ENCODE data around the gene UST. TPM values are rescaled to one million over a fixed set of nuclear protein-coding genes. Genes with fewer than 3 reads are reported as not detected.

The UST gene
- total and polyA plus RNA-seq, 9 of the 15 experiments (the other 6 are each of a cell fraction or from before 2014, with no cell fraction given), result 0.04 to 0.10 TPM; not detected in 7

DNA sequence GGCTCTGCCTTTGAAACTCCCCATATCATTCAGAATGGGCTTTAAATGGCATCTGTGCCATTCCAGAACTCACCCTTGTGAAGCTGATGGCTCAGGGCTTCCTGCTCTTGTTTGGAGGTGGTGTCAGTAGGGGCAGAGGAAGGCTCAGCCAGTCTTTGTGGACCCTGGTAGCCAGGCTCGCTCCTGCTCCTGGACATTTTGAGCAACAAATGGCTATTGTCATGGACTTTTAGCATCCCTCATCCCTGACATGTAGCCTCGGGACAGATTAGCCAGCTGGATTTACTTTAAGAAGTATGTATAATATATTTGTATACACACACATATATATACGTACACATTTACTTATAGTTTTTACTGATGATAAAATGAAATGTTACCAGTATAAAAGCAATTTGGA is 104.1 kb downstream of the UST start:
- in situ Hi-C loops (cut with MboI) (no loop called here), intact Hi-C loops (cut with micrococcal nuclease) (no loop called here)
- no peaks in the 10 kb centered on the region for H3K4me1 ChIP-seq (replicated peaks in 1 of 2; ENCODE audit: control insufficient read depth in 2 of 2, insufficient read depth in 2 of 2, low read length in 2 of 2)
- H3K9me3 ChIP-seq (replicated peaks; ENCODE audit: control insufficient read depth, insufficient read depth, low read depth, low read length), result no peaks in the 10 kb centered on the region
- H3K27me3 ChIP-seq (ENCODE audit: control insufficient read depth in 2 of 2, insufficient read depth in 2 of 2, low read length in 2 of 2), result peaks cover 4 to 20% of the 10 kb centered on the region in 2 experiments; a peak in 3 of 5 replicates
- H3K4me3 ChIP-seq, result no peak overlapping the region
- no peak overlapping the region for H3K9ac ChIP-seq (ENCODE audit: insufficient read depth in 1 of 2, low read depth in 2 of 2, low read length in 2 of 2)
- ATAC-seq (no peak), DNase-seq (ENCODE audit: extremely low read depth in 1 of 4, low spot score in 3 of 4) (no peak), FAIRE-seq (no peak)
- no peaks in the 10 kb centered on the region for H3K36me3 ChIP-seq (ENCODE audit: control insufficient read depth, insufficient read depth, low read length)
- no TSS peak for BruUV-seq (replicated peaks)
- ChIA-PET CTCF (ENCODE audit: low intra/inter-chr PET ratio) (no interaction called here), POLR2A (interaction anchor here (0.6 kb wide), 1 partner anchor 13 kb away, joined by 3 read pairs; no protein-coding TSS in a partner anchor)
- WGBS (ENCODE audit: insufficient coverage, low coverage, missing lambda C conversion rate), result 2% methylated on average over 3 of the region's 3 CpGs
- H4K20me1 ChIP-seq (replicated peaks; ENCODE audit: control insufficient read depth, insufficient read depth, low read length), result no peaks in the 10 kb centered on the region; the same call in 1 of the 2 replicates
- H3K79me2 ChIP-seq (ENCODE audit: control insufficient read depth, insufficient read depth, low read length), result no peaks in the 10 kb centered on the region
- no peak overlapping the region for H3K27ac ChIP-seq (ENCODE audit: extremely low read depth, low read depth, low read length)
- H3K4me2 ChIP-seq (ENCODE audit: insufficient read depth, low read length), result no peak overlapping the region
- no peaks in the 10 kb centered on the region for H3K9me1 ChIP-seq (ENCODE audit: control insufficient read depth, insufficient read depth, low read length)
- no peak overlapping the region for H2AFZ ChIP-seq (ENCODE audit: low read depth, low read length)
- TF ChIP-seq MAZ (CRISPR knock-in tag; conservative IDR thresholded peaks at IDR 0.05 in 1 of 2, IDR thresholded peaks at IDR 0.05 in 1 of 2), result no peak
- TF ChIP-seq, protein P1, sequence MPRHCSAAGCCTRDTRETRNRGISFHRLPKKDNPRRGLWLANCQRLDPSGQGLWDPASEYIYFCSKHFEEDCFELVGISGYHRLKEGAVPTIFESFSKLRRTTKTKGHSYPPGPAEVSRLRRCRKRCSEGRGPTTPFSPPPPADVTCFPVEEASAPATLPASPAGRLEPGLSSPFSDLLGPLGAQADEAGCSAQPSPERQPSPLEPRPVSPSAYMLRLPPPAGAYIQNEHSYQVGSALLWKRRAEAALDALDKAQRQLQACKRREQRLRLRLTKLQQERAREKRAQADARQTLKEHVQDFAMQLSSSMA (CRISPR knock-in tag; IDR thresholded peaks at IDR 0.05), result no peak
- no peak for TF ChIP-seq ZNF224 (CRISPR knock-in tag; IDR thresholded peaks at IDR 0.05)
- TF ChIP-seq, protein P2, sequence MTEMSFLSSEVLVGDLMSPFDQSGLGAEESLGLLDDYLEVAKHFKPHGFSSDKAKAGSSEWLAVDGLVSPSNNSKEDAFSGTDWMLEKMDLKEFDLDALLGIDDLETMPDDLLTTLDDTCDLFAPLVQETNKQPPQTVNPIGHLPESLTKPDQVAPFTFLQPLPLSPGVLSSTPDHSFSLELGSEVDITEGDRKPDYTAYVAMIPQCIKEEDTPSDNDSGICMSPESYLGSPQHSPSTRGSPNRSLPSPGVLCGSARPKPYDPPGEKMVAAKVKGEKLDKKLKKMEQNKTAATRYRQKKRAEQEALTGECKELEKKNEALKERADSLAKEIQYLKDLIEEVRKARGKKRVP (CRISPR knock-in tag; IDR thresholded peaks at IDR 0.05), result no peak
- no peak for TF ChIP-seq NUFIP1 (IDR thresholded peaks at IDR 0.05; ENCODE audit: partially characterized antibody)
- no peak for TF ChIP-seq ZNF696 (CRISPR knock-in tag; conservative IDR thresholded peaks at IDR 0.05)
- no peak for TF ChIP-seq SPI1 (IDR thresholded peaks at IDR 0.05; ENCODE audit: borderline replicate concordance, low read depth, low read length)
- TF ChIP-seq THAP12 (CRISPR knock-in tag; IDR thresholded peaks at IDR 0.05), result no peak
- no peak for TF ChIP-seq RB1 (IDR thresholded peaks at IDR 0.05; ENCODE audit: low read depth)
